GM12892 (cell line): Measurements from ENCODE around the gene NFILZ.

ENCODE experiments used
- POLR2A ChIP-seq: IDR thresholded peaks from 2 replicates; pipeline ENCODE4 v1.6.1; 2011; ENCODE audit warnings: low read depth, low read length, control low read depth
- POLR2AphosphoS5 ChIP-seq: IDR thresholded peaks from 2 replicates; pipeline ENCODE4 v1.6.1; 2011; ENCODE audit warnings: low read depth, low read length, control low read depth

DNA sequence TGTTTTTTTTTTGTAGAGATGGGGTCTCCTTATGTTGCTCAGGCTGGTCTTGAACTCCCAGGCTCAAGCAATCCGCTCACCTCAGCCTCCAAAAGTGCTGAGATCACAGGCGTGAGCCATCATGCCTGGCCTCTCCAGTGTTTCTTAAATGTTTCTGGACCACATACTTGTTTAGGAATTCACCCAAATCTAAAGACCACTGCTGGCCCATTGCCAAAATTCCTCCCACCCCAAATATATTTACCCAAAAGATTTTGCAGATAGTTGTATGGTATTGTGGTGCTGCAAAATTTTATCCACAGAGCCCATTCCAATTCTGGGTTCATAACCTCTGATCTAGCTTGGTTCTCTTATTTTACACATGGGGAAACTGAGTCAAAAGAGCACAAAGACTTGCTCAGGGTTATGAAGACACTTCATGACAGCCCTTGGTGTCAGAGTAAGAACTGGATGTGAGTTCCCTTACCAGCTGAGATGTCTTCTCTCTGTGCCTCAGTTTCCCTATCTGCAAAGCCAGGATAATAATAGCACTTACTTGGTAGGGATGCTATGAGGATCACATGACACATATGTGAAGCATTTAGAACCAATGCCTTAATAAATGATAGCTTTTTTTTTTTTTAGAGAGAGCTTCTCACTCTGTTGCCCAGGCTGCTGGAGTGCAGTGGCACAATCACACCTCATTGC is 10.9 kb downstream of the NFILZ start:
- TF ChIP-seq POLR2AphosphoS5 (no peak), POLR2A (no peak)
